ENCODE data around the gene LEMD2. TPM values are rescaled to one million over a fixed set of nuclear protein-coding genes. Genes with fewer than 3 reads are reported as not detected.
A peak's percentile ranks its signal among the peaks of the same experiment; 100 is the strongest.

Gene LEMD2
- total RNA-seq, 1 experiment from 2014 or later, result 65.9 TPM

DNA sequence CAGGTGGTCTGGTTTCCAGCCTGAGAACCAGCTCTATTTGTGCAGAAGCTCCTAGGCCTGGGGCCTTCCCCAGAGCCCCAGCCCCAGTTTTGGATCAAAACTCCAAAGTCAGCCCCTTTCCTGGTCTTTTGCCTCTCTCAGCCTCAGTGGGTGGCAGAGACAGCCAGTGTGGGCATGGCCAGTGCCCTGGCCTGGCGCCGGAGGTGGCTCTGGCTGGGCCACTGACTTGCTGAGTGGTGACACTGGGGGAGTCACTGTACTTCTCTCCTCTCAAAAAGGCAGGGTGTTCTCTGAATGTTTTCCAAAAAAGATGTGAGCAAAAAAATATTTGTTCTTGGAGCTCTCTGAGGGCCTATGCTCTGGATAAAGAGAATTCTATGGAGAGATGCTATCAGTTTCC, 34.9 kb upstream of the LEMD2 start:
- Histone ChIP-seq H3K4me1 (replicated peaks; ENCODE audit: insufficient read depth) (peaks cover 9% of the 10 kb centered on the region; the same call in 1 of the 2 replicates), H2AFZ (no peak overlapping the region), H3F3A (ENCODE audit: insufficient read depth, low read depth) (peaks cover 5% of the 10 kb centered on the region; the same call in 1 of the 2 replicates), H3K27me3 (ENCODE audit: insufficient read depth, low read depth) (peaks cover 9% of the 10 kb centered on the region), H4K20me1 (ENCODE audit: insufficient read depth) (no peaks in the 10 kb centered on the region), H3K4me3 (no peak overlapping the region), H3K27ac (no peak overlapping the region), H3K9me3 (ENCODE audit: insufficient read depth, low read depth) (no peaks in the 10 kb centered on the region), H3K4me2 (no peak overlapping the region), H3K36me3 (ENCODE audit: low read depth) (no peaks in the 10 kb centered on the region), H3K9me2 (ENCODE audit: insufficient read depth) (no peaks in the 10 kb centered on the region), H3K79me2 (ENCODE audit: low read depth) (no peaks in the 10 kb centered on the region)
- BruUV-seq (replicated peaks), result no TSS peak
- TF ChIP-seq, protein P1, sequence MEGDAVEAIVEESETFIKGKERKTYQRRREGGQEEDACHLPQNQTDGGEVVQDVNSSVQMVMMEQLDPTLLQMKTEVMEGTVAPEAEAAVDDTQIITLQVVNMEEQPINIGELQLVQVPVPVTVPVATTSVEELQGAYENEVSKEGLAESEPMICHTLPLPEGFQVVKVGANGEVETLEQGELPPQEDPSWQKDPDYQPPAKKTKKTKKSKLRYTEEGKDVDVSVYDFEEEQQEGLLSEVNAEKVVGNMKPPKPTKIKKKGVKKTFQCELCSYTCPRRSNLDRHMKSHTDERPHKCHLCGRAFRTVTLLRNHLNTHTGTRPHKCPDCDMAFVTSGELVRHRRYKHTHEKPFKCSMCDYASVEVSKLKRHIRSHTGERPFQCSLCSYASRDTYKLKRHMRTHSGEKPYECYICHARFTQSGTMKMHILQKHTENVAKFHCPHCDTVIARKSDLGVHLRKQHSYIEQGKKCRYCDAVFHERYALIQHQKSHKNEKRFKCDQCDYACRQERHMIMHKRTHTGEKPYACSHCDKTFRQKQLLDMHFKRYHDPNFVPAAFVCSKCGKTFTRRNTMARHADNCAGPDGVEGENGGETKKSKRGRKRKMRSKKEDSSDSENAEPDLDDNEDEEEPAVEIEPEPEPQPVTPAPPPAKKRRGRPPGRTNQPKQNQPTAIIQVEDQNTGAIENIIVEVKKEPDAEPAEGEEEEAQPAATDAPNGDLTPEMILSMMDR (conservative IDR thresholded peaks at IDR 0.05), result no peak
- no peak for TF ChIP-seq EZH2 (IDR thresholded peaks at IDR 0.05; ENCODE audit: low read depth)
- CTCF ChIA-PET, result interaction anchor here (0.5 kb wide), 1 partner anchor 113 kb away, joined by 3 read pairs; the partner anchor contains the start of gene UQCC2
- no peak for DNase-seq
- intact Hi-C loops (cut with micrococcal nuclease; ENCODE audit: unreplicated experiment), result no loop called here
- POLR2A ChIA-PET (ENCODE audit: unreplicated experiment), result no interaction called here

GRCh38 chr6:33822575-33823395, 33.9 kb upstream of the LEMD2 start:
- H3K4me2 ChIP-seq, result no peak overlapping the region
- no peaks in the 10 kb centered on the region for H3K9me2 ChIP-seq (ENCODE audit: insufficient read depth)
- H2AFZ ChIP-seq, result no peak overlapping the region
- POLR2A ChIA-PET (ENCODE audit: unreplicated experiment), result no interaction called here
- peaks cover 18% of the 10 kb centered on the region for H3K27me3 ChIP-seq (ENCODE audit: insufficient read depth, low read depth)
- no peaks in the 10 kb centered on the region for H3K9me3 ChIP-seq (ENCODE audit: insufficient read depth, low read depth)
- H3K27ac ChIP-seq, result no peak overlapping the region
- no peaks in the 10 kb centered on the region for H4K20me1 ChIP-seq (ENCODE audit: insufficient read depth)
- no peaks in the 10 kb centered on the region for H3F3A ChIP-seq (ENCODE audit: insufficient read depth, low read depth)
- peaks cover 9% of the 10 kb centered on the region; the same call in 1 of the 2 replicates for H3K4me1 ChIP-seq (replicated peaks; ENCODE audit: insufficient read depth)
- CTCF ChIA-PET, result no interaction called here
- DNase-seq, result no peak
- no peaks in the 10 kb centered on the region for H3K79me2 ChIP-seq (ENCODE audit: low read depth)
- no peak overlapping the region for H3K4me3 ChIP-seq
- no peak for TF ChIP-seq EZH2 (IDR thresholded peaks at IDR 0.05; ENCODE audit: low read depth)
- TF ChIP-seq, protein P1 (conservative IDR thresholded peaks at IDR 0.05), result peak; percentile 48
- BruUV-seq (replicated peaks), result no TSS peak
- no peaks in the 10 kb centered on the region for H3K36me3 ChIP-seq (ENCODE audit: low read depth)
- intact Hi-C loops (cut with micrococcal nuclease; ENCODE audit: unreplicated experiment), result no loop called here

DNA sequence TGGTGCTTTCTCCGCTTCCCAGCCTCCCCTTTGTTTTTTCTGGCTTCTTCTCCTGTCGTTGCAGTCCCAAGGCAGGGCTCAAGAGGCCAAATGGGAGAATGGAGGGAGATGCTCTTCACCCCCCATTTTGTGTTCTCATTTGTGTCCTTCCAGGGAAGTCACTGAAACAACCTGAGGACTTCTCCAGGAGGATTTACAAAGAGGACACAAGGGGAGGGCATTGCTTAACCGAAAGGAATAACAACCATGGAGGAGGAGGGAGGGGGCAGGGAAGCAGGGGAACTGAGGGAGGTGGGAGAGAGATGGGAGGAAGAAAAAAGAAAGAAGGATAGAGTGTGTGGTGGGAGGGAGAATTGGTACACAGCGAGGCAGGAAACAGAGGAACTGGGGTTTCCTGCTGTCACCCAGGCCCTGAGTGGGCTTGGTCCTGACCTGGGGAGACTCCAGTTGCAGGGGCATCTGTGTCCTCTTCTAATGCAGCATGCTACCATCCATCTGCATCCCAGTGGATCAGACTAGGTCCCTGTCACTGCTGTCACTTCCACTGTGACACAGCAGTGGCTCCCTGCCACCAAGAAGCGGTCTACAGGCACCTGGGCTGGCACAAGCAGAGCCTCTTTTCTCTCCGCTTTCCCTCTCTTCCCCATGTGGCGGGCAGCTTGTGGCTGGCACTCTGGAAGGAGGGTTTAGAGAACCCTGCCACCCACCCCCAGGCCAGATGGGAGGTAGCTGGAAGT, 32.0 kb upstream of the LEMD2 start:
- Histone ChIP-seq H3K27me3 (ENCODE audit: insufficient read depth, low read depth) (peaks cover 35% of the 10 kb centered on the region), H2AFZ (no peak overlapping the region), H3K79me2 (ENCODE audit: low read depth) (no peaks in the 10 kb centered on the region), H3K36me3 (ENCODE audit: low read depth) (no peaks in the 10 kb centered on the region), H3K9me3 (ENCODE audit: insufficient read depth, low read depth) (no peaks in the 10 kb centered on the region), H3K4me2 (no peak overlapping the region), H3F3A (ENCODE audit: insufficient read depth, low read depth) (no peaks in the 10 kb centered on the region), H3K4me1 (replicated peaks; ENCODE audit: insufficient read depth) (peaks cover under 1% of the 10 kb centered on the region; the same call in 1 of the 2 replicates), H4K20me1 (ENCODE audit: insufficient read depth) (no peaks in the 10 kb centered on the region), H3K4me3 (no peak overlapping the region), H3K9me2 (ENCODE audit: insufficient read depth) (no peaks in the 10 kb centered on the region), H3K27ac (no peak overlapping the region)
- TF ChIP-seq, protein P1 (conservative IDR thresholded peaks at IDR 0.05), result no peak
- no peak for TF ChIP-seq EZH2 (IDR thresholded peaks at IDR 0.05; ENCODE audit: low read depth)
- POLR2A ChIA-PET (ENCODE audit: unreplicated experiment), result no interaction called here
- BruUV-seq (replicated peaks), result no TSS peak
- no peak for DNase-seq
- intact Hi-C loops (cut with micrococcal nuclease; ENCODE audit: unreplicated experiment), result no loop called here
- CTCF ChIA-PET, result no interaction called here

All from PC-9 (cell line).